Body of pancreas (tissue), 4 donors: Measurements from ENCODE around the gene EMILIN3.

Source experiments
- POLR2A ChIP-seq, 3 donors: fragments of 450-650 bp; IDR thresholded peaks; one replicate each; pipeline ENCODE4 v1.6.1; 2016; ENCODE audit warnings: antibody characterized with exemption in 3 of 3, mild to moderate bottlenecking in 2 of 3
- TF ChIP-seq, protein P1 (sequence below), 7 experiments: fragments of 450-650 bp in 4 of 7; fragments of 200-600 bp in 3 of 7; sonication (generic) in 3 of 7; IDR thresholded peaks; one replicate each; pipeline ENCODE4 v1.5.1; 2016 to 2019; ENCODE audit warnings: antibody characterized with exemption in 7 of 7

DNA sequence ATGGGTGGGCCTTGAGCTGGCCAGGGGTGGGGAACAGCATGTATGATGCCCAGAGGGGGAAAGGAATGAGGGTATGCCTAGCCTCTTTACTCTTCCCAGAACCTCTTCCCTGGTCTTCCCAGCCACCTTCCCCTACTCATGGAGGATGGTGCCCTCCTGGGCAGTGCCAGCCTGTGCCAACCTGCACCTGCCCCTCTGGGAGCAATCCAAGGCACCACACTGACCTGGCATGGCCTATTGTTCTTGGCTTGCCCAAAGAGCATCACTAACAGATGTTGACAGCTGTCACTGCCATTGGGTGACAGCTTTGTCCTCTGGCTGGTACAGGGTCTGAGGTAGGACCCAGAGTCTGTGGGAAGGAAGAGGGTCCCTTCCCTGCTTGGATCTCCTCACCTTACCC, 13.1 kb downstream of the EMILIN3 start:
- TF ChIP-seq, protein P1, sequence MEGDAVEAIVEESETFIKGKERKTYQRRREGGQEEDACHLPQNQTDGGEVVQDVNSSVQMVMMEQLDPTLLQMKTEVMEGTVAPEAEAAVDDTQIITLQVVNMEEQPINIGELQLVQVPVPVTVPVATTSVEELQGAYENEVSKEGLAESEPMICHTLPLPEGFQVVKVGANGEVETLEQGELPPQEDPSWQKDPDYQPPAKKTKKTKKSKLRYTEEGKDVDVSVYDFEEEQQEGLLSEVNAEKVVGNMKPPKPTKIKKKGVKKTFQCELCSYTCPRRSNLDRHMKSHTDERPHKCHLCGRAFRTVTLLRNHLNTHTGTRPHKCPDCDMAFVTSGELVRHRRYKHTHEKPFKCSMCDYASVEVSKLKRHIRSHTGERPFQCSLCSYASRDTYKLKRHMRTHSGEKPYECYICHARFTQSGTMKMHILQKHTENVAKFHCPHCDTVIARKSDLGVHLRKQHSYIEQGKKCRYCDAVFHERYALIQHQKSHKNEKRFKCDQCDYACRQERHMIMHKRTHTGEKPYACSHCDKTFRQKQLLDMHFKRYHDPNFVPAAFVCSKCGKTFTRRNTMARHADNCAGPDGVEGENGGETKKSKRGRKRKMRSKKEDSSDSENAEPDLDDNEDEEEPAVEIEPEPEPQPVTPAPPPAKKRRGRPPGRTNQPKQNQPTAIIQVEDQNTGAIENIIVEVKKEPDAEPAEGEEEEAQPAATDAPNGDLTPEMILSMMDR (IDR thresholded peaks at IDR 0.05), result no peak
- no peak for TF ChIP-seq POLR2A (IDR thresholded peaks at IDR 0.05)
